Fibroblast of skin of back (primary cell): ENCODE measurements around the gene GJD2. TPM values are rescaled to one million over a fixed set of nuclear protein-coding genes. Genes with fewer than 3 reads are reported as not detected.

Experiments
- DNase-seq: peaks from one replicate; pipeline ENCODE4 v3.0.0-alpha.2; 2013
- polyA plus RNA-seq, 2 experiments: library from polyadenylated mRNA; unstranded; fragments of 120-200 nt; gene quantifications; one replicate each; pipeline ENCODE4 v1.2.1, GENCODE V29; 2013; ENCODE audit not compliant: insufficient read length in 2 of 2

The GJD2 gene
- not detected for polyA plus RNA-seq (2013, experiment 1 of 2; ENCODE audit: insufficient read length)
- polyA plus RNA-seq (2013, experiment 2 of 2; ENCODE audit: insufficient read length) = not detected

DNA sequence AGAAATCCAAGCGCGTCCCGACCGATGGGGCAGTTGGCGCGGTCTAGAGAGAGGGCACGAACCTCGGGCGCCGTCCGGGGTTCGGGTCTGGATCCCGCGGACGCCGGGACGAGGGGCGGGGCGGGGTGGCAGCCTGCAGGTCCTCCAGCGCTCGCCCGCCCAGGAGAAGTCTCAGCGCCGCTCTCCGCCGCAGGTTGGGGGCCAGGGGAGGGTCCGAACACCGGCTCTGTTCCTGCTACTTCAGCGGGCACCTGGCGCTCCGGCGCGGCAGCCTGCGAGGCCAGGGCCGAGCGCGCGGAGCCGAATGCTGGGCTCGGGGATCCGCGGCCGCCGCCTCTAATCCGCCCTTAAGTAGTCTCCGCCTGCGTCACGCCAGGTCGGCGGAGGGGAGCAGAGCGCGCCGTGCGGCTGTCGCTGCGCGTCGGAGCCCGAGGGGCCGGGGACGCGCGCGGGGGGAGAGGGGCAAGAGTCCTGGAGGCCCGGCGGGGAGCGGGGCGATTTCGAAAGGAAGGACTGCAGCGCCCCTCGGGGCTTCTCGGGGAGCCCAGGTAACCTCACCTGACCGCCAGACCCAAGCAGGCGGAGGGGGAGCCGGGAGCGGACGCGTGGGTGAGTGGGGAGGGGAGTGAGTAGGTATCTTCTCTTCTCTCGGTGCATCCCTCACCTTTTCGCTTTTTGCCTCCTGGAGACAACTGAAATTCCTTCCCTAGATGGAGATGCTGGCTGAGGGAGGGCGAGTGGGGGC, at the start of gene GJD2:
Gene GJD2, minus strand, starts transcription at position 325 of the 745 bp plus-strand sequence. CDS start 510 bp downstream, outside the sequence.
- no peak for DNase-seq

DNA sequence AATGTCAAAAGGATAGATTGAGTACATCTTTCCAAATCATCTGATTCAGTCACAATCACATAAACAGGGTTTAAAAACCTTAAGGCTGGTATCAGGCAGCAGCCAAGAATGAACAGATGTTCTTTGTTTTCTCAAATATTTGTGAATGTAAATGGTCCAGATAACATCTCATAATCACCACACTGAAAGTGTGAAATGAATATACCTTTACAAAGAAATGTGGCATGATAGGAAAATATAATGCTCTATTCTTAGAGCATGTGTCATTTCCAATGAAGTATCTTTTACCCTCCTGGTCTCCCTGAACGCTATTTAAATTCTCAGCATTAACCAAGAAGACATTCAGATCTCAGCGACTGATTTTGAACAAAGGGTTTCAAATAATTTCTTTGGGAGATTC, 49.3 kb upstream of the GJD2 start:
- no peak for DNase-seq

DNA sequence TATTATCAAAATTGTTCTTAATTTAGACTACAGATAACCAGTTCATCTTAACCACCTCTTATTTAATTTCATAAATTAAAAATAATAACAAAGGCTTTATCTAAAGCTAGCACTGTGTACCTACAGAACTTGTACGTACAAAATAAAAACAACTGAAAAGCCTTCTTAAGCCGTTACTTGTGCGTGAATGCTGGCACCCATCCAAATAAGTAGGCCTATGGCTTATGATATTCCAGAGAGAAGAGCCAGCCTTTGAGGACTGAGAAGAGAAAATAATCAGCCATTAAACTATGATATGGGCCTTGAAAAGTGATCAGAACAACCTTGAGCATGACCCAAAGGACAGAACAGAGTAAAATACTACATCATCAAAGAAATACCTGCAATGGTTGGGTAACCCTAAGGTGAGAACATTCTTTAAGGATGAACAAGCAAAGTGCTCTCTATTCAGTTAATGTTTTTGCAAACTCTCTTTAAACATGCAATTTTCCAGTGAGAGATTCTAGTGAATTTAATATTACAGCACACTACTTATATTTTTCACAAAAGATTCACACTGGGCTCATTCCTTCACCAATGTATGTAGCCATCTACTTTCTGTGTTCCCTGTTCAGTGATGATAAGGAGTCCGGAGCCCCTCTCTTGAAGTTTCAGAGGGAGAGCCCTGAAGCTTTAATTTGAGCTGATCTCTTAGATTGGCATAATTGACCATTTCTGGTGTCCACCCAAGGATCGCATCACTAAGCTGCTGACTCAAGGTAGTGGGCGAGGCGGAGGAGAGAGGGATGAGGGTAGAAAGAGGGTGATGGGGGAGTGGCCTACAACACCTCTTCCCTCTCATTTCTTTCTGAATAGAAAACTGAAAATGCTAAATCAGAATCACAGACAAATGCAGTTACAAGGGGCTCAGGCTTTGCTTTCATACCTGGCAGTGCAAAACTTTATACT, 48.3 kb upstream of the GJD2 start:
- no peak for DNase-seq

DNA sequence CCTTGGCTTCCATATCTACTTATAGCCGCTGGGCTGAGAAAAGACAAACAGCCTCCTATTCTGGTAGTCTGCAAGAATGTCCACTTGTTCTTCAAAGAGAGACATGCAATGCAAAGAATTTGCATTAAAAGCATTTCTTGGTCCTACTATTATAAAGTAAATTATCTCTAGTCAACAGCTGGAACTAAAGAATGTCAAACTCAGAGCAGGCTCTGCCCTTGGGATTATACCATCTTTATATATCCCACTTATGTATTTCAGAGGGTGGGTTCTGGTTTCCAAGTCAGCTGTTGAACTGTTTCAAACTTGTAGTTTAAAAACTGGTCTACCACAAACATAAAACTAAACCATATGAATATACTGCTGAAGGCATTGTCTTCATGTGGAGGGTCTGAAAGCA, 47.6 kb upstream of the GJD2 start:
- DNase-seq = no peak

DNA sequence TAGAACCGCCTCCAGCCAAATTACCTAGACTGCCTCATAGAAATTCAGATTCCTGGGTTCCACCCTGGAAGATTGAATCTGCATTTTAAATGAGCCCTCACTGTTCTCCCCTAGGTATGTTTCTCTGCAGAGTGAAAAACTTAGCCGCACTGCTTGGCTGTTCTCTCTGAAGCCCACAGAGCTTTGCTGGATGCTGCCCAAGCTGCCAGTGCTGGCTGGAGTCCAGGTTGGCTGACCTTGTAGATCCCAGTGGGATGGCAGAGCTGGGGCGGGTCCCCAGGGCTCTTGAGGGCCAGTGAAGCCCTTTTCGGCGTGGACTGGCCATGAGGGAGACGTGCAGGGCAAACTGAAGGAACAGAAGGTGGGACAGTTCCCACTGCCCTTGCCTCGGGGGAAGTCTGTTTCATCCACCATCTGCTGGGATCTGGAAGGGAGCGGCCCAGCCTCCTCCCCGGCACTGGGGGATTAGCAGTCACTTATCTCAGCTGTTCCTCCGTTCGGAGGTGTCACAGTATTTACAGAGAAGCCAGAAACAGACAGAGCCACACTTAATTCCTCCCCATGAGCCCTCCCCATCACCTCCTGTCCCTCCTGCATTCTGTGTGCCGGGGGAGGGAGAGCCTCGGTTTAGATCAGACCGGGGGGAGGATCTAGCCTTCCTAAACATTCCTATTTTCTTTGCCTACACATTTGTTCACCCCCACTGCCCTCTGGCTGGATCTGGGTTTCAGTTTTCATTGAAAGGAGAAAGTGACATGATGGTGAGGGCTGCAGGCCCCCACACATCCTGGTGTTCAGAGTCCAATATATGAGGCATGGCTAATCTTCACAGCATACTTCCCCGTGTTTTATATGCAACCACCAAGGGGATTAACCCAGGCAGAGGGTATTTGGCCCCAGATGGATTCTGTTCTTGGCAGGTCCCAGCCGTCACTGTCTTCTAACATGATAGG, 44.6 kb upstream of the GJD2 start:
- DNase-seq = peak; percentile 39

DNA sequence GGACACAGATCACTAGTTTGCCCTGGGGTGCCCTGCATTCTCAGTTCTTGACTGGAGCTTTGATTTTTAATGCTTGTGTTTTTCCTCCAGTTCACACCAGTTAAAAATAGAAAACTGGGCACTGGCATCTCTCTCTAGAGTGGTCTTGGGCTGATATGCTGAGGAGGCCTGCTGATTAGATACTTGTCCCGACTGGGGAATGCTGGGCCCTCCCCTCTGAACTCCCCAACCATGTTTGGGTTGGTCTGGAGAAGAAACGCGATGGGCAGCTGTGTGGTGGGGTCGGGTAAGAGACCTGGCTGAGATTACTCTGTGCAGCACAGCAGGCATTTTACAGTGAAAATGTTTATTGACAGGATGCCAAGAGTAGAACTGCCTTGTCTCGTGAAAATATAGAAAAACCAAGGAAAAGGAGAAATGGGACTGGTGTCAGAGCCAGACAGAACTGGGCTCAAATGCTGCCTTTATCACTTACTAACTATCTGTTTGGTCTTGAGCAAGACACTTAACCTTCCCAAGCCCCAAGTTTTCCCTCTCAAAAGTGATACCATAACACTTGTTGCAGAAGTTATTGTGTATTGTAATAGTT, 42.1 kb upstream of the GJD2 start:
- no peak for DNase-seq

DNA sequence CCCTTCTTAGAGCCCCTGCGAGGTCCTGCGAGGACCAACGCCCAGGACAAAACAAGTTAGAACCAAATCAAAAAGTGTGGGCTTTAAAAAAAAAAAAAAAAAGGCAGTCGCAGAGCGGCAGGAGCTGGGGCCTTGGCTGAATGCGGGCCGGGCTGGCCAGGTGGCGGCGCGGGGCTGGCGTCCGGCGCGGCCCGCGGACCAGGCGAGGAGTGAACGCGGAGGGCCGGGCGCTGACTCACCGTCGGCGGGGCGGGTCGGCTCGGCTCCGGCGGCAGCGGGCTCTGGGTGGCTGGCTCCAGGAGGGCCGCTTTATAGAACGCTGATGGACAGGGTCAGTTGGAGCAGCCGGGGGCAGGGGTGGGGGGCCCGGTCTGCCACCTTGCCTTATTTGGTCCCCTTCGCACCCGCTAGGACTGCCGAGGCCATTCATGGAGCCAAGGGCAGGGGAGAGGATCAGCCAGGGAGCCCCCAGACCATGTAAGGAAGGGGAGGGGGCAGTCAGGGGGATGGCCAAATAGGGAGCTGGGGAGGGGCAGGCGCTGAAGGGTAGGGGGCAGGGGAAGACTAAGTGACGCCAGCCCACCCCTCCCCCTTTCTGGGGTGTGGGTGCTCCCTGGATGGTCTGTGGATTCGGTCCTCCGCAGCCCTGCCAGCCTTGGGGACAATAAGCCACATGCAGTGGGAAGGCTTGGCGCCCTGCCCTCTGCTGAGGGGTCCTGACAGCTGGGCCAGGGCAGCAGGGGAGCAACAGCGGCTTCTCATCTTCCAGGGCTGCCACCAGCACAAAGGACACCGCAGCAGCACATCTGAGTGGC, 40.7 kb upstream of the GJD2 start, which contains the start of gene ACTC1:
Gene ACTC1, minus strand, starts transcription at position 283 of the 815 bp plus-strand sequence. CDS start 741 bp downstream, outside the sequence.
- peak; percentile 57 for DNase-seq

DNA sequence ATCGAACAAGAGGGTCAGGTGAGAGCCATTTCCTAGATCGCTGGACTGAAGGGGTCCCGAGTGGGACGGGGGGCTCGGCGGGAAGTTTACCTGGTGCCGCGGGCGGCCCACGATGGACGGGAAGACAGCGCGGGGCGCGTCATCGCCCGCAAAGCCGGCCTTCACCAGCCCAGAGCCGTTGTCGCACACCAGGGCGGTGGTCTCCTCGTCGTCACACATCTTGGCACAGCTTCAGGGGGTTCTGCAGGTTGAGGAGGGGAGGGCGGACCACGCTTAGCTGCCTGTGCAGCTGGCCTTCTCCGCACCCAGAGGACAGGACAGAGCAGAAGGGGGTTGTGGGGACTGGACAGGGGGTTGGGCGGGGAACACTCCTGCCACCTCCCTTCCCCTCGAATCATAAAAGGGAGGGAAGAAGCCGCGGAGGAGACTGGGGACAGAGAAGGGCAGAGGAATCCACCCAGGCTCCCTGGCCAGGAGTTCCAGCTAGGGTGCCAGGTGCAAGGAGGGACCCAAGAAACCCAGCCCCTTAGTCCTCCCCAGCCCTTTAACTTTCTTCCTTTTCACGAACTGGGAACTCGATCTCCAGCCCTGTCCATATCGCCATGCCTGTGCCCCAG, 39.9 kb upstream of the GJD2 start:
- DNase-seq = no peak

DNA sequence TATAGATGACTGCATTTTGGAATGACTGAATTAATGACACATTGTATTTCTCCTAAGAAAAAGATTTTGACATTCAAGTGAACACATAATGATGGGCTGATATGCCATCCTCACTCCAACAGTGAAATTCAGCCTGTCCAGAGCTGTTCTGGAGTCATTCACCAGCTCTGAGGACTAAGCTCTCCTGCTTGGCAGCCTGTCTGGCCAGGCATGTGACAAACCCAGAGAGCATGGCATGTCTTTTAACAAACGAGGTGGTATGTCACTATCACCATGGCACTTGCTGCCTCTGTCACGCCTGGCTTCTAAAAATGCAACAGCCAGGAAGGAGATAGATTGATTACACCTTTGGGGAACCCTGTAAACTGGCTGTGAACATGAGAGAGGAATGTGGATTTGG, 39.1 kb upstream of the GJD2 start:
- no peak for DNase-seq

DNA sequence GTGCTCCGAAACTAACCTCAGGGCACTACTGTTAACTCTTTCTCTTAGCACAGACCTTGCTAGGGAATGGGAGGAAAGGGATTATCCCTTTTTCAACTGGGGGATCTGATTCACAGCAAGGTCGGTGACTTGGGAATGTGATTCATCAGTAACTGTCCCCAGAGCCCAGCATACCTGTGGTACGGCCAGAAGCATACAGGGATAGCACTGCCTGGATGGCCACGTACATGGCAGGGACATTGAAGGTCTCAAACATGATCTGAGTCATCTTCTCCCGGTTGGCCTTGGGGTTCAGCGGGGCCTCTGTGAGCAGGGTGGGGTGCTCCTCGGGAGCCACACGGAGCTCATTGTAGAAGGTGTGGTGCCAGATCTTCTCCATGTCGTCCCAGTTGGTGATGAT, 38.3 kb upstream of the GJD2 start:
- no peak for DNase-seq

DNA sequence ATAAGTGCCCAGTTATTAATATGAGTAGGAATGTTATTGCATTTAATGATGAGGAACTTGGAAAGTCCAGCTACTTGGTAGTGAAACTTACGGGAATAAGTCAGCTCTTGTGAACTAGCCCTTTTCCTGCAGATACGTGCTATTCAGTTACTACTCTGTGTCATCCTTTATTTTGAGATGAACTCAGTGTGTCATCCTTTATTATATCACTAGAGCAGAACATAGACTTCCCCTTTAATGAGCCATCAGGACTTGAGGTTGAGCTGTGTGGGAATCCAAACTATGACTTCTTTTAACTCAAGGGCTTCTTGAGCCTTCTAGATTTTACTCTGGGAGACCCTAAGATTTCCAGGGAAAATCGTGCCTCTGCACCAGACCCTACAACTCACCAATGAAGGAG, 36.9 kb upstream of the GJD2 start:
- no peak for DNase-seq

DNA sequence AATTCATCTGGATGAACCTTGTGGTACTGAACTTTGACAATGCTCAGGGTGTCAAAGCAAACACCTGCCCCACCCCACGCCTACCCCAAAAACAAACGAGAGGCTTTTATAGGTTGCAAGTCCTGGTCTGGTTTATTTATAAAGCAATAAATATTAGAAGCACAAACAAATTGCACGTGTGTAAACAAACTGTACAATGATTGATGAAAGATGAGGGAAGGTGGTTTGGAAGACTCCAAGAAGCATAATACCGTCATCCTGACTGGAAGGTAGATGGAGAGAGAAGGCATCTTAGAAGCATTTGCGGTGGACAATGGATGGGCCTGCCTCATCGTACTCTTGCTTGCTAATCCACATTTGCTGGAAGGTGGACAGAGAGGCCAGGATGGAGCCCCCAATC, 35.3 kb upstream of the GJD2 start:
- no peak for DNase-seq

DNA sequence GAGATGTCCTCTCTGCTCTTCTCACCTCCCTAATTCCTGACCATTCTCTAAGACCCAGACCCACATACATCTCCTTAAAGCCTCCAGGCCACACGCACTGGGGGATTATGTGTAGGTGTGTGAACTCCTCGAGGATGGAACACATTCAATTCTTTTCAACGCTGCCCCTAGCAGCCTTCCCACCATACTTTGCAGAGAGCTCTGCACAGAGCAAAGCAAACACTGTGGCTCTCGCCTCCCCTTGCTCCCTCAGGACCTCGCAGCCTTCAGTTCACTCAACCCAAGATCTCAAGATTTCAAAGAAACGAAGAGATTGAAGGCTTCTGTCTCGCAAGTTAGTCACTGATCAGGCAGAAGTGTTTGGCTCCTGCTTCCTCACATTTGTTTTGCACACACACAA, 34.5 kb upstream of the GJD2 start:
- no peak for DNase-seq

DNA sequence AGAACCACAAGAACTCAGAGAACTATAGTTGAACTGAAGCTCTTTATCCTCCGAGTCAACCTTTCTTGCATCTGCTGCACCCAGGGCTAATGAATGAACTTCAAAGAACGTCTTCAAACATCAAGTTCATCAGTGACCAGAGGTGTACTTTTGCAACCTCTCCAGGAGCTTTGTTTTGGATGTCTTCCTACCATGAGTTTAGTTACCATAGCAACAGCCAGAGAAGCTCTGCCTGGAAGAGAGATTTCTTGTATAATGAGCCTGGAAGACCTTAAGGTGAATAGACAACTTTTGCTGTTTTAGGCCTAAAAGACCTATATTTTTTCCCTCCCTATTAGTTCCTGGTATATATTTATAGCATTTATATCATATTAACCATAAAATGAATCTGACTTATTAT, 31.4 kb upstream of the GJD2 start:
- no peak for DNase-seq

DNA sequence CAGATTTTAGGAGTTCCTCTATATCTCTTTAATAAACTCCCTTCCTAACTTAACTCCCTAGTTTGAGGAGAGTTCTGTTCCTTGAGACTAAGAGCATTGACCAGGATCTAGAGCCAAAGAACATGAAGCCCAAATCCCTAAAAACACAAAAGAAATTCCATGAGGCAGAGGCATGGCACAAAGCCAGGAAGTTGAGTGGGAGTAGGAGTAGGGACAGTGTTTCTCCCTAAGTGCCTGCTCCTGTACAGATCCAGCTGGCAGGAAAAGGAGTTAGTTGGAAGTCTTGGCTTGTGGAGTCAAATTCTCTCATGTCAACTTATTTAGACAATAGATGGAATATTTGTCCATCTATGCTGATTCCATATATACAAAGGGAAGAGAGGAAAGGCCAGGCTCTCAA, 29.2 kb upstream of the GJD2 start:
- no peak for DNase-seq

DNA sequence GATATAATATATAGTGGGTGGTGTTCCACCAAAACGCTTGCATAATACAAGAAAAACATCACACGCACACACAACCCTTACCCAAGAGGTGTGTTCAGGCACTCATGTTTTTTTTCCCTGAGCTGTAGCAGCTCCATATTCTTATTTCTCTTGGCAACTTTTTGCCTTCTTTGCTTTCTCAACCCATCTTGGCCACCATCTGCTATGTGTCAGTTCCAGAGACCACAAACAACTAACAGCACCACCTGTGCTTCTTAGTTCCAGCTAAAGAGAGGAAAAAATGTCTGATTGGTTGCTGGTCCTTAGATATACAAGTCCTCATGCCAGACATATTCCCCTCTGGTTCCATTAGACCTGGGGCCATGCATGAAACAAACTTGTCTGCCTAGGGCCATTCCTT, 28.6 kb upstream of the GJD2 start:
- DNase-seq = no peak

DNA sequence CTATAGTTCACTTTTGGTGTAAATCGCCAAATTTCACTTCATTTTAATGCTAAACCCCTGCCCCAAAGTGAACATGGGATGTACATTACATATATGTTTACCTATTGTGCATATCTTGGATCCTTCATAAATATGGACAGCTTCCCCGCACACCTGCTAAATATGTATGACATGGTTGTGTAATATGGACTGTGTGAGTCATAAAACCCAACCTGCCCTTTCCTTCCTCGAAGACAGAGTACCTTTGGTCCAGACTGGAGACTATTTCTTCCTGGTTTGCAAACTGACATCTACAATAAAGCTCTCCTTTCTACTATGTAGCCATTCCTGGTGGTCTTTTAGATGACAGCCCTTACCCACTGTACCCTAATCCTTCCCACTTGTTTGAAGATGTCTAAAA, 28.1 kb upstream of the GJD2 start:
- DNase-seq = no peak

DNA sequence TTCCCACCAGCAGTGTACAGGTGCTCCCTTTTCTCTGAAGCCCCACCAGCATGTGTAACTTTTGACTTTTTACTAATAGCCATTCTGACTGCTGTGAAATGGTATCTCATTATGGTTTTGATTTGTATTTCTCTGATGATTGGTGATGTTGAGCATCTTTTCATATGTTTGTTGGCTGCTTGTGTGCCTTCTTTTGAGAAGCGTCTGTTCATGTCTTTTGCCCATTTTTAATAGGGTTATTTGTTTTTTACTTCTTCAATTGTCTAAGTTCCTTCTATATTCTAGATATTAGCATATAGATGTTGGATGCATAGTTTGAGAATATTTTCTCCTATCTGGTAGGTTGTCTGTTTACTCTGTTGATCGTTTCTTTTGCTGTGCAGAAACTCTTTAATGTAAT, 25.9 kb upstream of the GJD2 start:
- DNase-seq = no peak

DNA sequence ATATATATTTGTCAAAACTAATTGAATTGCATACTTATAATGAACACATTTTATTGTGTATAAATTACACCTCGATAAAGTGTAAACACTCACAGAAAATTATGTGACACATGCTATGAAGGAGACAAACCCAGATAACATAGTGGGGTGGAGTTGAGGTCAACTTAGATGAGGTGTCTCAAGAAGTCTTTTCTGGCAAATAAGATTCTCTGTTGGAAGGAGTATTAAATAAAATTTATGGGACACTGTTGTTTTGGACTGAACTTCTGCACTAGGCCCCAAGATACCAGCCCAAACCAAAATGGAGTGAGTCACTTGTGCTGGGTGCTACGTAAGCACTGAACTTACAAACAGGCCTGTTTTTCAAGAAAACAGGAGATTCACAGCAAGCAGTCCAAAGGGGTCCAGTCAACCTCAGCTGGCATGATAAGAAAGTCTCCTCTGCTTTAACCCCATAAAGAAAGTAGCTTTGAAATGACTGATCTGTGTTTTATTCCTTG, 21.9 kb upstream of the GJD2 start:
- no peak for DNase-seq

DNA sequence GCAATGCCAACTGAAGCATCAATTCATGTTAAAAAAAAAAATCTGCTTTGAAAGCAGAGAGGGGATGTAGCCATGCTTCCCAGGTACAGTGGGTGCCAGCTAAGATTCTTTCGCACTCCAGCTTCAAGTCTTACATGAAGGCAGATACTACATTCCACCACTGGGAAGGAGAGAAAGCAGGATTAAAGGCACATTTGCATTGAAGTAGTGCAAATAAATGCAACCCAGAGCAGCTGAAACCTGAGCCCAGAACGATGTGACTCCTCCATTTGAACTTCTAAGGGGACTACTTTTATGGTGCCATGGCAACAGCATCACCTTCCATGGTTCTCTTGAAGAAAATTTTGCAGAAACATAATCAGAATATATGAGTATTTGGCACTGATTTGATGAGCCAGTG, 19.1 kb upstream of the GJD2 start:
- no peak for DNase-seq
